Tibial artery (tissue), 4 donors: Measurements from ENCODE around the gene CRY1.
"Not testable (repeated sequence)": the region's sequence is repeated elsewhere in the genome, so short reads cannot be mapped to it uniquely, and the experiment has no call there.

Experiments used
- DNase-seq, 2 donors: peaks; one replicate each; pipeline ENCODE4 v3.0.0-alpha.2; 2019
- H3K27ac ChIP-seq, 2 donors: fragments of 200-600 bp; sonication (generic) in 1 of 2; 1 replicate in 1 of 2; 2 replicates in 1 of 2; pipeline ENCODE4 v1.5.1; 2018 to 2019; ENCODE audit warnings: mild to moderate bottlenecking in 1 of 2
- H3K27me3 ChIP-seq, 2 donors: fragments of 200-600 bp; sonication (generic) in 1 of 2; one replicate each; pipeline versions ENCODE4 v1.5.1 to v1.6.0; 2016 to 2019
- H3K36me3 ChIP-seq, 3 donors: fragments of 200-600 bp; sonication (generic) in 2 of 3; one replicate each; pipeline ENCODE4 v1.5.1; 2016 to 2019; ENCODE audit warnings: mild to moderate bottlenecking in 2 of 3
- H3K4me1 ChIP-seq, 4 donors: fragments of 200-600 bp; sonication (generic) in 2 of 4; 1 replicate in 3 of 4; 2 replicates in 1 of 4; pipeline ENCODE4 v1.5.1; 2016 to 2019
- H3K4me3 ChIP-seq, 2 donors: fragments of 200-600 bp; sonication (generic) in 1 of 2; 1 replicate in 1 of 2; 2 replicates in 1 of 2; pipeline ENCODE4 v1.5.1; 2018 to 2019; ENCODE audit warnings: mild to moderate bottlenecking in 2 of 2
- H3K9me3 ChIP-seq, 3 donors: fragments of 200-600 bp; sonication (generic) in 1 of 3; one replicate each; pipeline ENCODE4 v1.5.1; 2016 to 2019
- intact Hi-C: fragments of 100-400 bp; cut with DNase I; formaldehyde crosslinking; loops from one replicate; pipeline ENCODE4 v1.15.0; 2023; ENCODE audit warnings: low total_unique reads
- TF ChIP-seq, protein P1 (sequence below), 2 experiments: fragments of 200-600 bp in 1 of 2; fragments of 450-650 bp in 1 of 2; IDR thresholded peaks; one replicate each; pipeline ENCODE4 v1.5.1; 2017 to 2019; ENCODE audit warnings: antibody characterized with exemption in 2 of 2, mild to moderate bottlenecking in 1 of 2, moderate library complexity in 1 of 2

The CRY1 gene

GRCh38 chr12:107118624-107119023, 25.3 kb upstream of the CRY1 start:
- no peak overlapping the region for H3K4me3 ChIP-seq
- H3K9me3 ChIP-seq: no peaks in the 10 kb centered on the region
- H3K36me3 ChIP-seq: no peaks in the 10 kb centered on the region
- TF ChIP-seq, protein P1, sequence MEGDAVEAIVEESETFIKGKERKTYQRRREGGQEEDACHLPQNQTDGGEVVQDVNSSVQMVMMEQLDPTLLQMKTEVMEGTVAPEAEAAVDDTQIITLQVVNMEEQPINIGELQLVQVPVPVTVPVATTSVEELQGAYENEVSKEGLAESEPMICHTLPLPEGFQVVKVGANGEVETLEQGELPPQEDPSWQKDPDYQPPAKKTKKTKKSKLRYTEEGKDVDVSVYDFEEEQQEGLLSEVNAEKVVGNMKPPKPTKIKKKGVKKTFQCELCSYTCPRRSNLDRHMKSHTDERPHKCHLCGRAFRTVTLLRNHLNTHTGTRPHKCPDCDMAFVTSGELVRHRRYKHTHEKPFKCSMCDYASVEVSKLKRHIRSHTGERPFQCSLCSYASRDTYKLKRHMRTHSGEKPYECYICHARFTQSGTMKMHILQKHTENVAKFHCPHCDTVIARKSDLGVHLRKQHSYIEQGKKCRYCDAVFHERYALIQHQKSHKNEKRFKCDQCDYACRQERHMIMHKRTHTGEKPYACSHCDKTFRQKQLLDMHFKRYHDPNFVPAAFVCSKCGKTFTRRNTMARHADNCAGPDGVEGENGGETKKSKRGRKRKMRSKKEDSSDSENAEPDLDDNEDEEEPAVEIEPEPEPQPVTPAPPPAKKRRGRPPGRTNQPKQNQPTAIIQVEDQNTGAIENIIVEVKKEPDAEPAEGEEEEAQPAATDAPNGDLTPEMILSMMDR (IDR thresholded peaks at IDR 0.05): no peak
- H3K27me3 ChIP-seq: peaks cover 0 to 25% of the 10 kb centered on the region in 2 donors
- intact Hi-C loops: no loop called here
- DNase-seq: no peak
- H3K4me1 ChIP-seq: no peaks in the 10 kb centered on the region
- no peak overlapping the region for H3K27ac ChIP-seq

DNA sequence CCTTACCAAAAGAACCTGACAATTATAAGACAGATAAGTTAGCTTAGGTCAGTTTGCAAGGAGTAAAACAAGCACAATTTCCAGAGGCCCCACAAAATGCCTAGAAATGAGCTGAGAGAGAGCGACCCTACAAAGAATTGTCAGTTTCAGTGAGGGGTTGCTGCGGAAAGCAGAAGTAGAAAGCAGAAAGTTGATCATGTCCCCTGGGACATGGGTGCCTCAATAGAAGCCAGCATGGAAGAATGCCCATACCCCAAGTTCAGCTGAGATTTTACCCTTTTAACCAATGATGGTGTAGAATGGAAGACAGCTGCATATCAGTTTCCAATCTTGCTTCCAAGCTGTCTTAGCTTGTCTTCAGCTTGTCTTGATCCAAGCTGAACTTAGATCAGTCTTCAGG, 21.8 kb upstream of the CRY1 start:
- no peak overlapping the region for H3K4me3 ChIP-seq
- TF ChIP-seq, protein P1 (IDR thresholded peaks at IDR 0.05): no peak
- H3K9me3 ChIP-seq: no peaks in the 10 kb centered on the region
- no peaks in the 10 kb centered on the region for H3K36me3 ChIP-seq
- peaks cover 0 to 3% (median 0%) of the 10 kb centered on the region in 4 donors for H3K4me1 ChIP-seq
- no peak overlapping the region for H3K27ac ChIP-seq
- no peaks in the 10 kb centered on the region for H3K27me3 ChIP-seq
- DNase-seq: no peak
- intact Hi-C loops: no loop called here

GRCh38 chr12:107111314-107111713, 18.0 kb upstream of the CRY1 start:
- intact Hi-C loops: no loop called here
- H3K4me1 ChIP-seq: peaks cover 0 to 3% (median 0%) of the 10 kb centered on the region in 4 donors
- no peaks in the 10 kb centered on the region for H3K36me3 ChIP-seq
- no peaks in the 10 kb centered on the region for H3K9me3 ChIP-seq
- H3K27me3 ChIP-seq: no peaks in the 10 kb centered on the region
- no peak overlapping the region for H3K27ac ChIP-seq
- TF ChIP-seq, protein P1 (IDR thresholded peaks at IDR 0.05): no peak
- no peak overlapping the region for H3K4me3 ChIP-seq
- no peak for DNase-seq

DNA sequence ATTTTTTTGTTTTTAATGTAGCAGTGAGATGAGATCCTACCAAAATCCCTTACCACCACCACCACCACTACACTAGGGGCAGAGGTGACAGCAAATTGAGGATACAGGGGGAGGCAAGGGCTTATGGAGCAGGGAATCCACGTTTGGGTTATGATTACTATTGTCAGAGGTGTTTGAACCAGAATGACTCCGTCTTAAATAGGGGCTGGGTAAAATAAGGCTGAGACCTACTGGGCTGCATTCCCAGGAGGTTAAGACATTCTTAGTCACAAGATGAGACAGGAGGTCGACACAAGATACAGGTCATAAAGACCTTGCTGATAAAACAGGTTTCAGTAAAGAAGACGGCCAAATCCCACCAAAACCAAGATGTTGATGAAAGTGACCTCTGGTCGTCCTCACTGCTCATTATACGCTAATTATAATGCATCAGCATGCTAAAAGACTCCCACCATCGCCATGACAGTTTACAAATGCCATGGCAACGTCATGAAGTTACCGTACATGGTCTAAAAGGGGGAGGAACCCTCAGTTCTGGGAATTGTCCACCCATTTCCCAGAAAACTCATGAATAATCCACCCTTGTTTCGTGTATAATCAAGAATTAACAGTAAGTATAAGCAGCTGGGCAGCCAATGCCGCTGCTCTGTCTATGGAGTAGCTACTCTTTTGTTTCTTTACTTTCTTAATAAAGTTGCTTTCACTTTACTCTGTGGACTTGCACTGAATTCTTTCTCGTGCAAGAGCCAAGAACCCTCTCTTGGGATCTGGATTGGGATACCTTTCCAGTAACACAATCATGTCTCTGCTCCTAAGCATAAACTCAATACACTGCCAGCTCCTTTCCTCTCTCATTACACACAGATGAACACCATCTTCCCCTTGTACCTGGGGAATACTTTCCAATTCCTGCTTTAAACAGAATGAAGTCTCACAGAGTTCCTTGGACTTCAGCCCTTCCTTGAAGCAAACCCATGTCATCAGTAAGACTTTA, 16.7 kb upstream of the CRY1 start:
- Histone ChIP-seq H3K4me1 (peaks cover 0 to 3% (median 0%) of the 10 kb centered on the region in 4 donors), H3K27ac (no peak overlapping the region), H3K4me3 (no peak overlapping the region), H3K27me3 (no peaks in the 10 kb centered on the region), H3K9me3 (no peaks in the 10 kb centered on the region), H3K36me3 (no peaks in the 10 kb centered on the region)
- intact Hi-C loops: no loop called here
- DNase-seq: no peak
- TF ChIP-seq, protein P1 (IDR thresholded peaks at IDR 0.05): no peak

DNA sequence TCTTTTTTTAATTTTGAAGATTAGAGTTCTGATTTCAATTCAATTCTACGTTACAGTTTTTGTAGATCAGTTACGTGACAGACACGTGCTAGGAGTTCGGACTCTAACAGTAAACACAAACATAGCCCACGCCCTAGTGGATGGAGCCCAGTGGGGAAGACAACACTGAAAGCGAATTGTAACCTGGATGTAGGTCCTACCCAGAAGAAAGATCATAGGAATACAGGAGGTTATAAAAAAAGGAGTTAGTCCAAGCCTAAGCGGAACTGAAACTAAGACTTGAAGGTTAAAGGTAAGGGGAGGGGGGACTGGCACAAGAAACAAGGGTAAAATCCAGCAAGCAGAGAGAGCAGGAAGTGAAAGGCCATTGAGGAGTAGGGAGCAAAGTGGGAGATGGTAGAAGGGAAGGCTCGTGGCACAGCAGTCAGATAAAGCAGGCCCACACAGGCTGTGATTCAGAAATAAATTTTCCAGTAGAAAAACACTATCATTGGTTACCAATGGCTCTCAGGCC, 15.7 kb upstream of the CRY1 start:
- intact Hi-C loops: no loop called here
- TF ChIP-seq, protein P1 (IDR thresholded peaks at IDR 0.05): no peak
- Histone ChIP-seq H3K27me3 (no peaks in the 10 kb centered on the region), H3K4me3 (no peak overlapping the region), H3K9me3 (no peaks in the 10 kb centered on the region), H3K36me3 (no peaks in the 10 kb centered on the region), H3K27ac (no peak overlapping the region), H3K4me1 (peaks cover 0 to 7% (median 0%) of the 10 kb centered on the region in 4 donors)
- no peak for DNase-seq

DNA sequence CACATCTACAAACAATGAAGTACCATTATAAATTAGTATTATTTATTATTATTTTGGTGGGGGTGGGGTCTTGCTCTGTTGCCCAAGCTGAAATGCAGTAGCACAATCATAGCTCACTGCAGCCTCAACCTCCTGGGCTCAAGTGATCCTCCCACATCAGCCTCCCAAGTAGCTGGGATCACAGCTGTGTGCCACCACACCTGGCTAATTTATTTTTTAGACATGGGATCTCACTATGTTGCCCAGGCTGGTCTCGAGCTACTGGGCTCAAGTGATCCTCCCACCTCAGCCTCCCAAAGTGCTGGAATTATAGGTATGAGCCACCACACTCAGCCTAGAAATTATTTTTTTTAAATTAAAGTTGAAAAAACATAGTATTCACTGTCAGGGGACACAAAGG, 15.0 kb upstream of the CRY1 start:
- intact Hi-C loops, H3K9me3 ChIP-seq, H3K4me3 ChIP-seq, H3K4me1 ChIP-seq, H3K27me3 ChIP-seq, H3K27ac ChIP-seq, H3K36me3 ChIP-seq, DNase-seq: not testable (repeated sequence)
